NCI-H1930 (cell line): ENCODE data around the gene EPC1.
"Not testable (repeated sequence)": the region's sequence is repeated elsewhere in the genome, so short reads cannot be mapped to it uniquely, and the experiment has no call there.

Source experiments
- DNase-seq, 2 experiments: peaks; one replicate each; lab custom pipeline; 2025; lab: John Stamatoyannopoulos, UW

The EPC1 gene, protein sequence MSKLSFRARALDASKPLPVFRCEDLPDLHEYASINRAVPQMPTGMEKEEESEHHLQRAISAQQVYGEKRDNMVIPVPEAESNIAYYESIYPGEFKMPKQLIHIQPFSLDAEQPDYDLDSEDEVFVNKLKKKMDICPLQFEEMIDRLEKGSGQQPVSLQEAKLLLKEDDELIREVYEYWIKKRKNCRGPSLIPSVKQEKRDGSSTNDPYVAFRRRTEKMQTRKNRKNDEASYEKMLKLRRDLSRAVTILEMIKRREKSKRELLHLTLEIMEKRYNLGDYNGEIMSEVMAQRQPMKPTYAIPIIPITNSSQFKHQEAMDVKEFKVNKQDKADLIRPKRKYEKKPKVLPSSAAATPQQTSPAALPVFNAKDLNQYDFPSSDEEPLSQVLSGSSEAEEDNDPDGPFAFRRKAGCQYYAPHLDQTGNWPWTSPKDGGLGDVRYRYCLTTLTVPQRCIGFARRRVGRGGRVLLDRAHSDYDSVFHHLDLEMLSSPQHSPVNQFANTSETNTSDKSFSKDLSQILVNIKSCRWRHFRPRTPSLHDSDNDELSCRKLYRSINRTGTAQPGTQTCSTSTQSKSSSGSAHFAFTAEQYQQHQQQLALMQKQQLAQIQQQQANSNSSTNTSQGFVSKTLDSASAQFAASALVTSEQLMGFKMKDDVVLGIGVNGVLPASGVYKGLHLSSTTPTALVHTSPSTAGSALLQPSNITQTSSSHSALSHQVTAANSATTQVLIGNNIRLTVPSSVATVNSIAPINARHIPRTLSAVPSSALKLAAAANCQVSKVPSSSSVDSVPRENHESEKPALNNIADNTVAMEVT

DNA sequence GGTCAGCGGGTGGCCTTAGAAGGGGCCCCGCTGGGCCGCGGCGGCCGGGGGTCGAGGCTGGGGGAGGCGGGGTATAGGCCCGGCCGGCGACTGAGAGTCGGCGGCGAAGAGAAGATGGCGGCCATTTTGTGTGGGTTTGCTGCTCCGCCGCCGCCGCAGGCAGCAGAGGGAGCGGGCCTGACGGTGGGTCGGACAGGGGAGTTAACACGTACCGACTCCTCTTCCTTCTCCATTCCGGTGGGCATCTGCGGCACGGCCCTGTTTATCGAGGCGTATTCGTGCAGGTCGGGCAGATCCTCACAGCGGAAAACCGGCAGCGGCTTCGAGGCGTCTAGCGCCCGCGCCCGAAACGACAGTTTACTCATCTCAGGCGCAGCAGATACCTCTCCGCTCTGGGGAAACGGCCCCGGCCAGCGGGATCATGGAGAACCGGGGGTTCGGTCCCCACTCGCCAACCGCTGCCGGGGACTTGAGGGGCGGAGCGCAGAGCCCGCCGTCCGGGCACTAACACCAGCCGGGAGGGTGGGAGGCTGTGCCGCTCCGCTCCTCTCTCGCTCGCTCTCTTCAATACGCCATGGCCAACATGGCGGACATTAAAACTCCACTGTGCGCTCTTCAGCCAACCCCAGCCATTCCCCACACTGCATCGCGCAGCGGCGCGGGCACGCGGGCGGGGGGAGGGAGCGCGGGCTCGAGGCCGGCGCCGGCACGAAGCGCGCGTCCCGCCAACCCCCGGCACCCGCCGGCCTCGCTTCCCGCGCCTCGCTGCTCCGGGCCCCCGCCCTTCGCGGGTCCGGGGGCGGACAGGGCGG lies at the start of gene EPC1:
EPC1 (minus strand) TSS at position 608 of the 812 bp plus-strand sequence; CDS start at position 365, 243 bp downstream.
- peak in 1 of 2 experiments; percentile 48 for DNase-seq

DNA sequence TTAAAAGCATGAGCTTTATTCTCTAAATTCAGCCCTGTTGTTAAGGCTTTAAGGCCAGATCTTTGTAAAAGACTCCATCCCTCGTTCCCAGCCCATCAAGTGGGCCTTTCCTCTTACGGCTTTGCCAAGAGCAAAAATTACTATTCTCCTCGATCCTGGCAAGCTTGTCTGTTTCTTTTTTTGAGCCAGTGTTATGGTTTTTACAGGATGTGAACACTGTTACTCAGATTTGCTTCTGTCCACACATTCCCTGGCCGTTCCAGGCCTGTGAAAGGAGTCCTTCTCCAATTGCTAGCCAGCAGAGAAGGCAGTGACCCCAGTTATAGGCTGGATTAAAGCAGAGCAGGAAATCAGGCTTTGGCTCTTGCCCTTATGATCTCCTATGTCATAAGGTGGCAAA lies 47.0 kb upstream of the EPC1 start:
- no peak for DNase-seq

DNA sequence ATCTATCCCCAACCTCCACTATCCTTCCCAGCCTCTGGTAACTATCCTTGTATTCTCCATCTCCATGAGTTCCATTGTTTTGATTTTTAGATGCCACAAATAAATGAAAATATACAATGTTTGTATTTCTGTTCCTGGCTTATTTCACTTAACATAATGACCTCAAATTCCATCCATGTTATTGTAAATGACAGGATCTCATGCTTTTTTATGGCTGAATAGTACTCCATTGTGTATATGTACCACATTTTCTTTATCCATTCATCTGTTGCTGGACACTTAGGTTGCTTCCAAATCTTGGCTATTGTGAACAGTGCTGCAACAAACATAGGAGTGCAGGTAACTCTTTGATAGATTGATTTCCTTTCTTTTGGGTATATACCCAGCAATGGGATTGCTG lies 45.3 kb upstream of the EPC1 start:
- DNase-seq = not testable (repeated sequence)

DNA sequence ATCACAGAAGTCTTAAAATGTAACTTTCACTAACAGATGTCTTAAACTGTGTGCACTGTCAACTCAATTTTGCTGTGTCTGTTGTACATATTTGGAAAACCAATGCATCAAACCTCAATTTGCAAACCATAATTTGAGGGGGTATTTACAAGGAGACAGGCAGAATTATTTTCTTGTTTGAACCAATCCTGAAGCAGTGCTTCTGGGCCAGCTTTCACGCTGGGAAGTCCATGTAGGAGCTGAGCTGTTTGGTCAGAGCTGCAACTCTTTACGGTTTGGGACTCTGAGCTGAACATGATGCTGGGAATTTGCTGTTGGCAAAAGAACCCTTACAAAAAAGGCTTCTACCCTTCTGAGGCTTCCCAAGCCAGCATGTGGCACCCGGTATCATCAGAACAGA lies 43.2 kb upstream of the EPC1 start:
- no peak for DNase-seq

DNA sequence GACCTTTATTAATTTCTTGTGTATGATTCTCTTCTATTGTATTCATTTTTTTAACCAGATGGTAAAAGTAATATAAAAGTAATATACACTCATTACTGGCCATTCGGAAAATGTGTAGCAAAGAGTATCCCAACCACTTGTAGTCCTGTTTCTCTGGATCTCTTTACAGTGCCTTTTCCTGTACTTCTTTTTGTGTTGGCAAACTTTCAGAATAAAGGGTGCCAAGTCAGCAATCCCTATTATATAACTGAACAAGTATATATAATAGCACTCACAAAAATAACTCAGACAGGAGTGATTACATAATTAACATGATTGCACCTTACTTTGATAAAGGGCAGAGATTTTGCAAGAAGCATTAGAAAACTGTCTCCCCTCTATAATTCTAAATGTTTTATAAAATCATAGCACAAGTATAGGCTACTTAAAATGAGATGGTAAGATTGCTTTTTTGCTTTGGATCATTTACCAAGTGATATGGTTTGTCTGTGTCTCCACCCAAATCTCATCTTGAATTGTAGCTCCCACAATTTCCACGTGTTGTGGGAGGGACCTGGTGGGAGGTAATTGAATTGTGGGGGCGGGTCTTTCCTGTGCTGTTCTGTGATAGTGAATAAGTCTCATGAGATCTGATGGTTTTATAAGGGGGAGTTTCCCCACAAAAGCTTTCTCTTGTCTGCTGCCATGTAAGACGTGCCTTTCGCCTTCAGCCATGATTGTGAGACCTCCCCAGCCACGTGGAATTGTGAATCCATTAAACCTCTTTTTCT lies 41.5 kb upstream of the EPC1 start:
- no peak for DNase-seq

DNA sequence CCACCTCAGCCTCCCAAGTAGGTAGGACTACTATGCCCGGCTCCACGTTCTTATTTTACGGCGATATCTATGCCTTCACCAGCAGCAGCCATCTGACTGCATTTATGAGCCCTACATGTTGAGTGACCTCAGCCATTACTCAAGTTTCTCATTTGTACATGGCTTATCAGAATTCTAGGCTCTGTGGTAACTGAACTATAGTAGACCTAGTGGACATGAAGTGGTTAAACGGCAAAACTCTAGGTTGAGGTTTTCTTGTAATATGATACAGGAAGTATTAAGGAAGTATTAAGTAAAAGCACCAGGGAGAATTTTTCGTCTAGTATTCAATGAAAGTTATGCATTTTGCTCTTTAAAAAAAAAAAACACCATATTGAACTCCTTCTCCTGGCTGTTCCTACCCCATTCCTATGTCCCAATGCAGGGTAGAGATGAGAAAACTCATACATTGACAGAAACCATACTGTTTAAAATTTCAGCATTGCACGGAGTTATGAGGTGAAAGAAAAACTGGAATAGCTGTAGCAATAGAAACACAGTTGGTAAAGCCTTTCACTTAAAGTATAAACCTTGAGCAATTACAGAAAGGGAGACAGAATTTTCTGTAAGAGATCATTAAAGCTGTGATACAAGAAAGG lies 39.8 kb upstream of the EPC1 start:
- no peak for DNase-seq

DNA sequence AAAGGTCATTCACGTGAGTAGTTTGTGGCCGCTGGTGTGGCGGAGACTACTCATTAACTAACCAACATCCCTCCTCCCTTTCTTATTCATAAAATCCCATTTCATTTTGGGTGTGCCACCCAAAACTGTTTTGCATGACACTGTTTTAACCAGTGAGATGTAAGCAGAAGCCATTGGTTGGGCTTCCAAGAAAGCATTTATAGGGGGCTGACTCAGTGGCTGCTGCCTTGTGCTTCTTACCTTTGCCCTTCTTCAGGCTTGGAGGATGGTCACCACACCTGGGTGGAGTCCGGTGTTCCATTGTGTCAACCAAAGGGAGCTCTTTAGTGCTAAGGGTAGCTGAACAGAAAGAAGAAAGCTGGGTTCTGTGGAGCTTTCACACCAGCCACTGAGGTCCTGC lies 37.2 kb upstream of the EPC1 start:
- no peak for DNase-seq

DNA sequence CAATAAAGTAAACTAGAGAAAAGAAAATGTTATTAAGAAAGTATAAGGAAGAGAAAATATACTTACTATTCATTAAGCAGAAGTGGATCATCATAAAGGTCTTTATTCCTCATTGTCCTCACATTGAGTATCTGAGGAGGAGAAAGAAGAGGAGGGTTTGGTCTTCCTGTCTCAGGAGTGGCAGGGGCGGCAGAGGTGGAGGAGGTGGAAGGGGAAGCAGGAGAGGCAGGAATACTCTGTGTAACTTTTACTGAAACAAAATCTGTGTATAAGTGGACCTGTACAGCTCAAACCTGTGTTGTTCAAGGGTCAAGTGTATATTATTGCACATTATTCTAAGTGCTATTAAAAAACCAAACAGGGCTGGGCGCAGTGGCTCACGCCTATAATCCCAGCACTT lies 34.2 kb upstream of the EPC1 start:
- no peak for DNase-seq

DNA sequence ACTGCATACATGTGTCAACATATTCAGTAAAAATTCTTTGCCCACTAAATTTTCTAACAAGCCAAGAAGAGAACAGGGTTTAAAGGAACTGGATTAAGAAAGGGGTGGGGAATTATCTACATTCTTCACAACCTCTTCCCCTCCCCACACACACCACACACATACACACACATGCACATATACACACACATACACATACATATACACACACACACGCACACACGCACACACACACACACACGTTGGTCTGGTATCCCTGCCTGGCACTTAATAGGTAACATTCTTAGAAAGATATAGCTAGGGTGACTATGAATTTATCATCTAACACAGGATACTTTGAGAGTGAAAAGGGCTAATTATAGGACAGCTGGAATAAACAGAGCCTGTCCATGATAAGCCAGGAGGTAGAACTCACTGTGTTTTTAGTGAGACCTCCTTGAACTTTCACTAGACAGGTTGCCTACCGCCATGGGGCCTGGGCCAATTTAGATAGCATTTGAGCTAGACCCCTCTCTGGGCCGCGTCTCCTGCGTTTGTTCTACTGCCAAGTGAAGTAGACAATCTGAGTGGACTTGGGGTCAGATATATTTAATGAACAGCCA lies 33.1 kb upstream of the EPC1 start:
- DNase-seq = no peak

DNA sequence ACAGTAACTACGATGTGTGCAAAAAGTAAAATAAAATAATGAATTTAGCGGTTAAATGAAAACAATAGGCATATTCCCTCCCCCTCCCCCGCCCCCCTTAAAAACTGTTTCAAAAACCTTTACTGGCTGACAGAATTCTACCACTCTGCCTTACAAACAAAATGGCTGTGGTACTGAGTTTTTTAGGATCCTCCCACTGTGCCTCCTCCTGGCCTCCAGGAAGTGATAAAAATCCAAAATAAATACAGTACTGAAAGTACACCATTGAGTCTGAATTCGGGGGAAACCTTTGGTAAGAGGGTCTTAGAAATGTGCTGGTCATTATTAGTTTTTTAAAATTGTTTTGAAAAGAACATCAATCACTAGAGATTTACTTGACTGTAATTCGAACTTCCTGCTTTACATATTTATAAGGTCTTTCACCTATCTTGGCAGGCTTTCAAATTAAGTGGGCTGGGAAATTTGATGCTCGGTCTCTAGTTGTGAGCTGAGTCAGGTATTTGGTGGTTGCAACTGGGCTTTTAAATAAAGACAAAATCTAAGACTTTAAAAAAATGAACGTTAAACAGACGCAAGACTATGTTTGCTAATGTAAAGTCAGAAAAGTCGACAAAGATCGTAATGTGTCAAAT lies 32.5 kb upstream of the EPC1 start:
- DNase-seq = peak in 1 of 2 experiments; percentile 26

DNA sequence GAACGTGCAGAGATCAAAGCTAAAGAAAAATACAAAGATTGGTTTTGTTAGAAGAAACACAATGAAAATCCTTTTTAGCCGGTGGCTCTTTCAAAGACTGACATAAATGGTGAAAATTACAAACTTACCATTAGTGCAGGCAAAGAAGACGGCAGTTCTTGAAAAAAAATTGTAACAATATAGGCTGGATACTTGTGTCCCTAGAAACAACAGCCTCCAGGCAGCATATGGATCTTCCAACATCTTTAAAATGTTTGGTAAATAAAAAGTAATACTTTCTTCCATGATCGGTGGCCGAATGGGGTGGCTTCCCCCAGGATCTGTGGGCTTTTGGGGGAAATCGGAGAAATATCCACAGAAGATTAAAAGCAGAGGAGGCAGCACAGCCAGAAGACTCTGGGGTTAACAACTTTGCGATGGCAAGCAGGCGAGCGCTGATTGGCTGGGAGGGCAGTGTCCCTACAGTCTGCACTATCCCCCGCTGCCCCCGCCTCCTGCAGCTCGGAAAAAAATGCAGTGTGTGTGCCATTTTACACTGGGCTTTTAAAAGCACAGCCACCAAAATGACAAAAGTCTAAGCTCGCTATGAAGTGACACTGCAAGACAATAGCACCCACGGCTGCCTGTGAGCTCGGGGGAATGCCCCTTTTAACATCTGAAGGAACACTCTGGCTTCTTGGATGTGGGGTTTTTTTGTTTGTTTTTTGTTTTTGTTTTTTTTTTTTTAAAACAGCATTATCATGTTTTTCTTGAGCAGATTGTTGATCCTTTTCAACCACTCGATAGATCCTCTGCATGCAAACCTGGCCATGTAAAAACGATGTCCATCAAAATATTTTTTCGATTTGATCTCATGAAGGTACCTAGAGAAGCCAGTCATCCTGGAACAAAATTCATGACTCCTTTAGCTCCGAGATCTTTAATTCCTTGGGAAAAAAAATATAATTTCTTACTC lies 31.7 kb upstream of the EPC1 start:
- DNase-seq = peak; percentile 26 to 32

DNA sequence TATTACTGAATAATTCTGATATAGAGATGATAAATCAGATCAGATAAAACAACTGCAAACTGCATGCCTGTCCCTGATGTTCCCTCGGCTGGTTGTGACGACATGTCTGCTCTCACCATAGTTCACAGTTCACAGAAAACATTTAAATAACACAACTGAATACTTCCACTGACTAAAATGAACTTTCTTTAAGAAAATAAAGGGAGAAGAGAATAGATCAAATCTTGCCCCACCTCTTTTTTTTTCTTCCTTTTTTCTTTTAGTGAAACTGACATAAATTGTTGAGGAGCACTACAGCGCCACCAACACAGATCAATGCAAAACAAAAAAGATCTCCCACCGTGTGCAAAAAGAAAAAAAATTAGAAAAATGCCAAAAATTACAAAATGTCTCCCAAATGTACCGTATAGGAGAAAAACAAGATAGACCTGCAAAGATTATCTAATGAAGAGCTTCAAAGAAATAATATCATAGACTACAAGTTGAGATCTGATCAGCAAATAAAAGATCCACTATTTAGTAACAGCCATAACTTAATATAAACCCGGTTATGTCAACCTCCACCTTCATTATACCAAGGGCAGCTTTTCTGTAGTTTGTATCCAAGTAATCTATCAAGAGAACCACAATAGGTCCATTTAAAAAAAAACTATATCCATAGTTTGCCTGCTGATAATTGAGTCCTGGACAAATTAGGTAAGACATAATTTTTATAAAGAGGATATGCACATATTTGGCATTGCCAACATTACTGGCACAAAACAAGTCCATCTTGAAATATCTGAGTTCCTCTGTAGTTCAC lies 30.7 kb upstream of the EPC1 start:
- no peak for DNase-seq

DNA sequence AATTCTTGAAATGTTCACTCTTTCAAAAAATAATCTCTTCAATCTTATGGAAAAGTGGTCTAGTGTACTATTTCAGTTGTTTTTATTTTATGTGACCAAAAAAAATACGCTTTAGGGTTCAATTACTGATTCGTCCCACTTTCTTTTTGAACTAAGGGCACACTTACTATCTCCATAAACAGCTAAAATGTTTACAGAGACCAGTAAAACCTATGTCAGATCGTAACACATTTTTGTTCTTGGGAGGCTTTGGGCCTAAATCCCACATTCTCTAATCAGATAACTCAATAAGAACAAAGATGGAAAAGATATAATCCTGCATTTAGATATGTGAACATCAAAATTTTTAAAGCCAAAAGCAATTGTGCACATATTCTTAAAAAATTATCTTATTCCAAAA lies 29.8 kb upstream of the EPC1 start:
- DNase-seq = no peak

DNA sequence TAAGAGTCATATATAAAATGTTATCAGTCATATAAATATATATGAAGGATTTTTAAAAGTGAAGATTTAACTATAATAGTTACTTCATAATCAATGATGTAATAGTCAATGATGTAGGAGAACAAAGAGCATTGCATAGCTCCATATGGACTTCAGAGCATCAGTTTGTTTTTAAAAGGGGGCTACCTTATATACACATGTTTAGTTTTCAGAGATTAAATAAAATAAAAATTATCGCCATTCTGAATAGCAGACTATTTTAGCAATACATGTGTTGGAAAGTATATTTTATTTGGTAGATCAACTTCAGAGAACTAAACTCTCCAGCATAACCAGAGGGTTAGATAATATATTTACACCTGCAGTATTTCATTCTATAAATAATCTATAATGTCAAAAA lies 29.1 kb upstream of the EPC1 start:
- DNase-seq = no peak

DNA sequence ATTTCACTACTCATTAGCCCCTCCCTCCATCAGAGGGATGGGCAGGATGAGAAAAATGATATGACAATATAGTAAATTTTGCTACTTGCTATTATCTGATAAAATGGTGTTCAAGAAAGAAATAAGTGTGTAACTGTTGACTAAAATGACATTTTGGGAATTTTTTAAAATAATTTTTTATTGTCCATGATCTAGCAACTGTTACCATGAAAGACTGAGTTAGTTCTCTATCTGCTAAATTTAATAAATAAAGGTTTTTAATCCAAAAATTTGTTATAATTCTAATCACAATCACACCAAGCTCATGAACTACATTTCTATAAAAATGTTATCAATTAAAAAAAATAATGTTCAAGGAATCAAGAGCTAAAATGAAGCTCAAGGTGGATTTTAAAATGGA lies 28.7 kb upstream of the EPC1 start:
- no peak for DNase-seq

DNA sequence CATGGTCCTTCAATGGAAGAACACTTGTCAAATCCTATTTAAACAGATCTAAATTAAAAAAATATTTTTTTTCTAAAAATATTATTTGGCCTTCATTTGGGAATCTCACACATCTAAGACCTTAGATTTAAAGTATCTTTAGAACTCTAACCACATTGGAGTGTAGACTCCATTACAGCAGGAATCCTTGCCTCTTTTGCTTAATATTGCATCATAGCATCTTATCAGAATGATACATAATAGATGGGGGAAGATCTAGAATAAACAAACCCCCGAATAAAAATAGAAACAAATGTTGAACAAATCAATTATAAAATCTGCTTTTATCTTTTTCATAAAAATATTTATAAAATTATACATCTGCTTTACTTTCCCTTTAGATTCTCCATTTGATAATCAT lies 27.6 kb upstream of the EPC1 start:
- DNase-seq = no peak

DNA sequence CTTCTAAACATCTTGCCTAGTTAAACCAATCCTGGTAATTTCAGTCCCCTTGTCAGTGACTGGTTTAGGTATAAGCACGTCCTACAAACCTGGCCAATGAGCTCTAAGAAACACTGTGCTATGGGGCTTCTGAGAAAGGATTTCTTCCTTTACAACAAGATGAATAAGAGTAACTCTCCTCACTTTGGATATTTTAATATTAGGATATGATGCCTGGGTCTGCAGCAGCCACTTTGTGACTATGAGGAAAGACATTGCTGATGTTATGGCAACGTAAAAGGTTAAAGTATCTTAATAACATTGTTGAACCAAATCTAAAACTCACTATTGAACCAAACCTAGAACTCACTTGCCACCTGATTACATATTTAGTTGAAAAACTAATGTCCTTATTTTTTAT lies 26.5 kb upstream of the EPC1 start:
- DNase-seq = no peak

DNA sequence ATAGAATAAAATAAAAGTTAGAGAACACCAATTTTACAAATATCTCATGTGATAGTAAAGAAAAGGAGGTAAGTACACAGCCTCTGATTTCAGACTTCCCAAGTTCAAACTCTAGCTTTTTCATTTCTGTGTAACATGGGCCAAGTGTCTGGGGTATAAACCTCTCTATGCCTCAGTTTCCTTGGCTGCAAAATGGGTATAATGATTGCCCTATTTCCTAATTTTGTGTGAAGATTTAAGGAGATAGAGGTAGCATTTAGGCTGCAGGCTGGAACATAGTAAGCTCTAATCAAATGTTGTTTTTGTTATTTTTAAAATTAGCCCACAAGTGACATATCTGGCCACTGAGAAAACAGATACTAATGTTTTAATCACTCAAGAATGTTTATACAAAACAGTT lies 26.1 kb upstream of the EPC1 start:
- no peak for DNase-seq
